Mucosa of gallbladder (tissue), 1 donor: ENCODE results near the gene TSPAN6. TPM values are rescaled to one million over a fixed set of nuclear protein-coding genes. Genes with fewer than 3 reads are reported as not detected.

Experiments
- DNase-seq: peaks from one replicate; pipeline ENCODE4 v3.0.0-alpha.2; 2020; ENCODE audit warnings: low spot score
- total RNA-seq: library from RNA; stranded (reverse); gene quantifications from one replicate; pipeline ENCODE4 v1.2.1, GENCODE V29; 2021
- donor health status: DM: no; HTN: no; CAD: no.

TSPAN6 gene
- total RNA-seq, 1 donor from 2014 or later, result 37.9 TPM

DNA sequence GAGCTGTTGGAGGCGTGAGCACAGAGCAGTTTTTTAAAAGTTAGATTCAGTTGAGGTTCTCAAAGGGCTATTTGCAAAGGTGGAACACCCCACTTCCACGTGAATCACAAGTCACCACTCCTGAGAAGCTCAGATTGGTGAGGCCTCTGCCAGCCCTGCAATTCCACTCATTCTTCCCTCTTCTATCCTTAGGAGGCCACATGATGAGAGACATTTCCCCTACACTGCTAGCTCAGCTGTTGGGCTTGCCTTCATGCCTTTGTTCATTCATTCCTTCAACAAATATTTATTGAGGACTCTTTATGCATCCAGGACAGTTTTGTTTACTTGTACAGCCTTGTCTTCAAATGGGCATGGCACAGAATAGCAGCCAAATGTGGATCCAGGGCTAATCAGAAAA lies 11.1 kb upstream of the TSPAN6 start:
- DNase-seq, result no peak

- DNase-seq, result no peak
Measured at GRCh38 chrX:100647095-100647494, 10.5 kb upstream of the TSPAN6 start.

GRCh38 chrX:100645106-100645505 lies 8.5 kb upstream of the TSPAN6 start:
- DNase-seq, result no peak

DNA sequence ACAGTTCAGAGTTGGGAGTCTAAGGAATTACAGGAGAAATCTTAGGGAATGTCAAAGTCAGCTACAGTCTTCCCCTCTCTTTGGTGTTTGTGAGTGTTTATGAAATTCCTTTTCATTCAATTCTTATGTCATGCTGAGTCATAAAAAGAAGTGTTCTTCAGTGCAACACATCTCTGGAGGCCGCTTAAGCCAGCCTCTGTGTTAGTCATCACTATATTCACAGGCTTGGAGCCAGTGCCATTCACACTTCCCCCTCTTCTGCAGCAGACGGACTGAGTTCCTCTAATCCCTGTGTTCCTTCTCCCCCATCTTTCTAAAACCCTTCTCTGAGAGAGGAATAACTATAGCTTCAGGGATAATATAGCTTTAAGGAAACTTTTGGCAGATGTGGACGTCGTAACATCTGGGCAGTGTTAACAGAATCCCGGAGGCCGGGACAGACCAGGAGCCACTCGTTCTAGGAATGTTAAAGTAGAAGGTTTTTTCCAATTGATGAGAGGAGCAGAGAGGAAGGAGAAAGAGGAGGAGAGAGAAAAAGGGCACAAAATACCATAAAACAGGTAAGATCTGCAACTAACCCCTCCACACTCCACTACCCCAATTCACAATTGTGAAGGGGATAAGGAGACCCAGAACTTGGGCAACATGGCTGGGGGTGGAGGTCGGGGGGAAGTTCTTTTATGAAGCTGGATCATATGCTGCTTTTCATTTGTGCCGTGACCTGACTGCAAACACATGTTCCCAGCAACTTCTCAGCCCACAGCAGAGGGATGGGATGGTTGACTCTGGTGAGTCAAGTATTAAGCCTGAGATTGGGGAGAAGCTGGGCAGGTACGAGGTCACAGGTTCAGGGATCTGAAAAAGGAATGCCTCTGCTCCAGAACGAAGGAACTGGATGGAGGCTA lies 7.6 kb upstream of the TSPAN6 start, which contains the start of gene SRPX2:
Gene SRPX2, plus strand, starts transcription at position 244 of the 905 bp plus-strand sequence. CDS start 2,124 bp downstream, outside the sequence.
- DNase-seq, result peak; percentile 45

GRCh38 chrX:100643212-100643611 lies 6.6 kb upstream of the TSPAN6 start:
- no peak for DNase-seq

GRCh38 chrX:100642290-100642689 lies 5.7 kb upstream of the TSPAN6 start:
- DNase-seq, result no peak

DNA sequence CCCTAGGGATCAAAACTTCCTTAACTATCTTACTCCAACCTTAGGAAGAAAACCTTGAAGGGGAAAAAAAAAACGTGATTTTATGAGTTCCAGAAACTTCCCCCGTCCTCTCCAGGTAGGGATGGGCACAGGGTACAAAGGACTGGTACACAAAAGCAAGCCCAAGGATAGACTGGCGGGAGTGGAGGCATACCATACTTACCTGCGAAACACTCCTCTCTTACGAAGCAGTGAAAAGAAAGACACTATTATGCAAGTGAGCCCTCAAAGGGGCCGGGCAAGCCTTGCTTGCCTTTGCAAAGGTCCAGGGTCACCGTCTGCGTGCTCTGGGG lies 651 bp downstream of the TSPAN6 start:
- DNase-seq, result no peak

DNA sequence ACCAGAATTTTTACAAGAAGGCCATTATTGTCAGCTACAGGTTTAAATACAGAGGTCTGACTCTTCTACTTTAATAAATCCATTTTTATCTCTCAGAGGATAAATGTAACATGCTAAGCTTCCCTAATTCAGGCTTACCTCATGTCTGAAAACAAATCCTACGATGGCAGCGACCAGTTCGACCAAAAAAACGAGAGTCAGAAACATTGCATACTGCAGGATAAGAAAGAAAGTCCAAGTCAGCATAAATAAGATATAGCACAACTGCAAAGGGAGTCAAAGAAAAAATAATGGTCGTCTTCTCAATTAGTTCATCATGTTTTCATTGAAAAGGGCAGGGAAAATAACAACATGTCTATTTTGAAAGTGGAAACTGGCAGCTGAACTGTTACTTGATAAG lies 1.6 kb downstream of the TSPAN6 start:
- no peak for DNase-seq

DNA sequence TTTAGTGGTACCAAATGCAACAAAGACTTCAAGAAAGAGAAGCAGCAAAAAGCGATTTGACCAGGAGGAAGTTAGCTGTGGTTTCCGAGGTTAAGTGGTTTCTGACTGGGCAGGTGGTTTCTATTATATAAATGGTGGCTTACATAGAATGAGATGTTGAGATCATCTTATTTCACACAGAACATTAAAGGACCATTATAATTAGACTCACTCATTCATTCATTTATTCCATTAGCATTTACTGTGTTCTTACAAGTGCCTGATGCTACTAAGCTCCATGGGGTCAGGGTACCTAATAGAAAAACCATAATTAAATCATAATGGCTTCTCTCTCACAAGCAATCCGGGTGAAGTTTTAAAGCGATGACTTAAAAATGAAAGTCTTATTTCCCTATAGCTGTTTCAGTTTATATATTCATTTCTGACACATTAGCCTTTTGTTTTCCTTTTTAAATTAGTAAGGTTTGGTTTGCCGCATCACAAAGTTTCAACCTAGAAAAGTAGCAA lies 10.6 kb downstream of the TSPAN6 start:
- DNase-seq, result no peak

DNA sequence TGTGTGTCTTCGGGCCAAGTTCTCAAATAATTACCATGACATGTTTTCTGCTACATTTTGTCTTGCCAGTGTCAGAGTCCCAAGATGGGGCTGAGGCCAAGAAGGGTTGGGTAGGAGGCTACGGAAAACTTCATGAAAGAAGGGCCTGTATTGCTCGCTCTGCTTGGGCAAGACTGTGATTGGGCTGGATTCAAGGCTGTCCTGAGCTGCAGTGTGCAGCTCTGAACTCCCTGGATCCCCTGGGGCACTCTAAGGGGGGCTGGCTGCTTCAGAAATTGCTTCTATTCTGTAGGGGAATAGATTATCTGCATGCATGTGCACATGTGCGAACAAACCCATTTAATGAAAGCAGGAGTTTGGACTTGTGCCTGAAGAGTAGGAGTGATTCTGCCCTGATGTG lies 13.6 kb downstream of the TSPAN6 start:
- DNase-seq, result no peak

DNA sequence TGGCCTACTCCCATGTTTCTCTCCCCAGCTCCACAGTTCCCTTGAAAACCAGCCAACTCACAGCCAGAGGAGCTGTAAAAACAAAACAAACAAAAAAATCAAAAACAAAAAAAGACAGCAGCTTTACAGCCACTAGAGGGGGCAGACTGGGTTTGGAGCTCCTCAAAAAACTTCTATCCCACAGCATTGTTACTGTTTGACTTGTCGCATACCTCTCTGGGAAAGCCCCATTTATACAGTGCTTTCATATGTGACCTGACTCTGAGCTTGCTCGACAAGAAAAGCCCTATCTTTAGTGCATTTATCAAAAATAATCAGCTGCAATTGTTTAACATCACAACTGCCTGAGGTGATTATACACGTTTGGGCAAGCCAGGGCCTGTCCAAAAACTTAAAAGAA lies 21.6 kb downstream of the TSPAN6 start:
- DNase-seq, result no peak

- DNase-seq, result no peak
Measured at GRCh38 chrX:100611951-100612350, 24.7 kb downstream of the TSPAN6 start.

DNA sequence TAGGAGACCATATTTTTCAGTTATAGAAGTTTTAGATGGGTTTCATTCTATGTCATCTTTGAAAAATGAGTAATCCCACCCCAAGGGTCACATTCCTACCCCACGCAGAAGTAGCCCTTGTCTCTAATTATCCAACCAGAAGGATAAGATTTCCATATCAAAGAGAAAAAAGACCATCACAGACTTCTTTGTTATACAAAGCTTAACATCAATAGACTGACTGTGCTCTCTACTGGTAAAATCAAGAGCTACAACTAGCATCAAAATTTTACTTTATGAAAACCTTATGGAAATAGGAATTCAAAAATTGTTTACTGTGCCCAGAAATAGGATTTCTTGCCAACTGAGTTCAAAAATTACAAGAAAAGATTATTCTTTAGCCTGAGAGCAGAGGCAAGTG lies 27.0 kb downstream of the TSPAN6 start:
- DNase-seq, result no peak

DNA sequence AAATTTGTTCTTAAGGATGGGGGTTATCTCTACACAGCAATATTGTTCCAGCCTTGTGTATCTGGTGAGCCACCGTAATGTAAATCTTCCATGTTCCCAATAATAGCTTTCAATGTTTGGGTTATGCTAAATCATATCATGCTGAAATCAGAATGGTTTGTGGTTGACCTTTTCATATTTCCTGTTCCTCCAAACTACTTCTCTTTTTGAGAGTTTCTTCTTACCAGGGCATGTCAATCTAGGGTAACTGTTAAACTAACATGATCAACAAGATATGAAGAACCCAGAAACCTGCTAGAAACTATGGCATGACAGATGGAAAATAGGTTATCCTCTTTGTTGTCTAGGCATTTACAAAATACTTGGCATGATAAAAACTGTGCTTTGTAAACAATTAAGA lies 29.9 kb downstream of the TSPAN6 start:
- DNase-seq, result no peak

- DNase-seq, result no peak
Measured at GRCh38 chrX:100600758-100601157, 35.8 kb downstream of the TSPAN6 start.

GRCh38 chrX:100600340-100600739 lies 36.3 kb downstream of the TSPAN6 start:
- DNase-seq, result no peak

GRCh38 chrX:100599456-100599855 lies 37.1 kb downstream of the TSPAN6 start:
- no peak for DNase-seq

GRCh38 chrX:100596601-100597000 lies 40.0 kb downstream of the TSPAN6 start:
- no peak for DNase-seq

GRCh38 chrX:100593581-100593980 lies 43.0 kb downstream of the TSPAN6 start:
- no peak for DNase-seq

- no peak for DNase-seq
Measured at GRCh38 chrX:100593126-100593525, 43.5 kb downstream of the TSPAN6 start.

GRCh38 chrX:100591256-100592051 lies 45.2 kb downstream of the TSPAN6 start:
- no peak for DNase-seq

DNA sequence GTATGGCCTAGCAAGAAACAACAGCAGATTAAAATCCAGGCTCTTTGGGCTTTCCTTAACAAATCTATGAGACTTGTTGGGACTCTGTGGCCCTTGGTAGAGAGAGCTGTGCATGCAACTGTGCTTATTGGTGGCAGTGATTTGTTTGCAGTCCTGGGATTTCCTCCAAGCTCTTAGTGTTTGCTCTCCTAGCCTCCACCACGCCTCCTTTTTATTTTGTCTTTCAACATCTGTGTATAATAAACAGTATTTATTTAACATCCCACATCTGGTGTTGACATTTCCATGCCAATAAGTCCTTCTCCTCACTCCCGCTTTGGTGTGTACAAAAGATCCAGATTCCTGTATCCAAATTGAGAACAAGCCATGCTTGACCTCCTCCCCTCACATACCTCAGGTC lies 48.7 kb downstream of the TSPAN6 start:
- no peak for DNase-seq

- DNase-seq, result no peak
Measured at GRCh38 chrX:100586747-100587146, 49.9 kb downstream of the TSPAN6 start.
